Effector CD4-positive, alpha-beta T cell (primary cell): ENCODE measurements around the gene OR2T10.
"Not testable (repeated sequence)": the region's sequence is repeated elsewhere in the genome, so short reads cannot be mapped to it uniquely, and the experiment has no call there.

Source experiments
- DNase-seq: peaks from one replicate; pipeline ENCODE4 v3.0.0-alpha.2; 2020

Gene OR2T10

DNA sequence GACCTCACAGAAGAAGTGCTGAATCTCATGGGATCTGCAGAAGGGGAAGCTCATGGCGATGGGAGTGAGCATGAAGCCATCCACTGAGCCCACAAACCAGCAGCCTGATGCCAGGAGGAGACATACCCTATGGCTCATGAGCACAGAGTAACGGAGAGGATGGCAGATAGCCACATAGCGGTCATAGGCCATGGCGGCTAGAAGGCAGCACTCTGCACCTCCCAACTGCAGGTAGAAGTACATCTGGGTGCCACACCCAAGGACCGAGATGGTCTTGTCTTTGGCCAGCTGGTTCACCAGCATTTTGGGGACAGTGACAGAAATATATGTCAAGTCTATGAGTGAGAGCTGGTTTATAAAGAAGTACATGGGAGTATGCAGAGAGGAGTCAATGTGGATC is 4.3 kb downstream of the OR2T10 start:
- DNase-seq = no peak

DNA sequence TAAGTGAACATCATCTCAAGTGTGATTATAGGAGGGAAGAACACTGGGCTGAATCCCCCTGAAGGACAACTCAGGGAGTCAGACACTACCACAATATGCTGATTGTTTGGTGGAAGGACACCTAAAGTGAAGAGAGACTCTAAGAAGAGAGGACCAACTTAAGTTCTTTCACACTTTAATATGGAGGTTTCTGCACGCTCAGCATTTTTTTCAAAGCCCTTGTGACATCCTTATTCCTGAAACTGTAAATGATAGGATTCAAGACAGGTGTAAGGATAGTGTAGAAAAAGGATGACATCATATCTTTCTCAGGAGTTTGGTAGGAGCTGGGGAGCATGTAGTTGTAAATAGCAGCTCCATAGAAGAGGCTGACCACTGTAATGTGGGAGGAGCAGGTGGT is 4.8 kb downstream of the OR2T10 start:
- DNase-seq = no peak

DNA sequence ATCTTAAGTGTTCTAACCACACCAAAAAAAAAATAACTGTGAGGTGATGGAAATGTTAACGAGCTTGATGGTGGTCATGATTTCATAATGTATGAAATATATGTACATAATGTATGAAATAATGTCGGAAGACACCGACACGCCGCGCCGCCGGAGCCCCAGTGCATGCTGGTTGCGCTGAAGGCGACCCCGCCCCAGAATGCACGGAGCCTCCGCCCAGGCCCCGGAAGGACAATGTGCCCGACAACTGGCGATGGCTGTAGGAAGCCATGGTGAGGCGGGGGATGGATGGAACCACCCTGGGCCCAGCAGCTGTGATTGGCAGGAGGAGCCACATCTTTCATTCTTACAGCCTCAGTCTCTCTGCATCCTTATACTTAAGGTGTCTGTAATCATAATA is 7.4 kb downstream of the OR2T10 start:
- no peak for DNase-seq

DNA sequence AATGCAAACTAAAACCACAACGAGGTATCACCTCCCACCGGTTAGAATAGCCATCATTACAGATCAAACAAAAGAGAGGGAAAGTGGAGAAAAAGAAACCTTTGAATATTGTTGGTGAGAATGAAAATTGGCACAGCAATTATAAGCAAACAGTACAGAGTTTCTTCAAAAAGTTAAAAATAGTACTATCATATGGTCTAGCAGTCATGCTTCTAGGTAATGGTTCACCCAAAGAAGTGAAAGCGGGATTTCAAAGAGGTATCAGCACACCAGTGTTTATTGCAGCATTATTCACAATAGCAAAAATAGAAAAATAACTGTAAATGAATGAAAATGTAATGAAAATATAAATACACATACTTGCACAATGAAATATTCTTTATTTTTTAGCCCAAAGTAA is 8.2 kb downstream of the OR2T10 start:
- DNase-seq = no peak

DNA sequence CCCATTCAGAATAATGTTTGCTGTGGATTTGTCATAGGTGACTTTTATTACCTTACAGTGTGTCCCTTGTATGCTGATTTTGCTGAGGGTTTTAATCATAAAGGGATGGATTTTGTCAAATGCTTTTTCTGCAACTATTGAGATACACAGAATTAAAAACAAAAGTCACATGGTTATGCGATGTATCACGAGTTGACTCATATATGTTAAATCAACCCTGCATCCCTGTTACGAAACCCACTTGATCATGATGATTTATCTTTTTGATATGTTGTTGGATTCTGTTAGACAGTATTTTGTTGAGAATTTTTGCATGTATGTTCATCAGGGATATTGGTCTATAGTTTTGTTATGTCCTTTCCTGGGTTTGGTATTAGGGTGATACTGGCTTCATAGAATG is 12.2 kb downstream of the OR2T10 start:
- DNase-seq = no peak

DNA sequence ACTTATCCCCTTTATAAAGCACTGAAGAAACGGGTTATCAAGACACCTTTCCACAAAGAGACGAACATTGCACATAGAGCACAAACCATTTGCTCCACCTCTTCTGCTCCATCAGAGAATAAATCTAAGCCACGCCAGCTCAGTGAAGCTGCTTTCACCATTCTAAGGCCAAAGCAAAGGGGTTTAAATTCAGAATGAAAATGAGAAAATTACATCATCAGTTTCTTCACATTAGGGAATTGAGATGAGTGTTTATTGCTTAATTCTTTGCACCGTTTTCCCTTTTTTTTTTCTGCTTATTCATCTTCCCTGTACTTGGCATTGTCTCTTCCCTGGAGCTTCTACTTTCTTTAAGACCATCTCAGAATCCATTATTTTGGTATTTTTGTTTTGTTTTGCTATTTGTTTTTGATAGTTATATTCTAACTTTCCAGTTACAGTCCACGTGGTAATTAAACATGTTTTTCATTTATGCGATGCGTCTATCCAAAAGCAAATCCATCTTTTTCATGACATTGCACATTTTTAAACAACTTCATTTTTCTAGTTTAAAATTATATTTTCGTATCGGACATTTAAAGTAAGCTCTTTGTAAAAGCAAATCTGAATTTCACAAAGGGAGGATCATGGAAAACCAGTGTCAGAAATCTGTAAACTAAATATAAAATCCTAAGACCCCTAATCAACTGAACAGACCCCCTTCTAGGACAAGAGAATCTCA is 21.1 kb downstream of the OR2T10 start:
- DNase-seq = no peak

DNA sequence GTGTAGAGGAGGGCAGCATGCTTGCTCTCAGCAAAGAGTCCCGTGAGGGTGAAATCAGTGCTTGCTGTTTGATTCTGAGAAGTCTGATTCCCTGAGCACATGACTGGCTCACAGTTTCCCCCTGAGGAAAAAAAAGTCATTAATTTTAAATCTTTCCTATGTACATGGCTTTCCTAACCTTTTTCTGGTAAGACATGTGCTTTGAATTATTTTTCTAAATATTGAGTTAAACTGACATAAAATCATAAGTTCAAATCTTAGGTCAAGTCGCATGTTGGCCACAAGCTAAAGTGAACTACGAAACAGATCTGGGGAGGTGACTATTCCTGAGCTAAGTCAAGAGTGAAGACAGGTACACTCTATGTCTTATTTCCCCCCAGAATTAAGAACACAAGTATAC is 22.8 kb downstream of the OR2T10 start, which contains the start of gene OR2T34:
Gene OR2T34, minus strand, starts transcription at position 101 of the 400 bp plus-strand sequence. Its CDS starts 0 bp downstream, at position 101.
- DNase-seq = not testable (repeated sequence)

DNA sequence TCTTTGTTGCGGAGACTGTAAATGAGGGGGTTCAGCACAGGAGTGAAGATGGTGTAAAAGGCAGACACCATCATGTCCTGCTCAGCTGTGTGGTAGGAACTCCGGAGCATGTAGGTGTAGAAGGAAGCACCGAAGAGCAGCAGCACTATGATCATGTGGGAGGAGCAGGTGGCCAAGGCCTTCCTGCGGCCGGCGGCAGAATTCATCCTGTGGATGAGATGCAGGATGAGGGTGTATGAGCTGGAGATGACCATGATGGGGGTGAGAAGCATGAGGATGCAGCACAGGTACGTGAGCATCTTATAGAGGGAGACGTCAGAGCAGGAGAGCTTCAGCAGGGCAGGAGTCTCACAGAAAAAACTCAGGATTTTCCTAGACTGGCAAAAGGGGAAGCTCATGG is 23.6 kb downstream of the OR2T10 start:
- not testable (repeated sequence) for DNase-seq

DNA sequence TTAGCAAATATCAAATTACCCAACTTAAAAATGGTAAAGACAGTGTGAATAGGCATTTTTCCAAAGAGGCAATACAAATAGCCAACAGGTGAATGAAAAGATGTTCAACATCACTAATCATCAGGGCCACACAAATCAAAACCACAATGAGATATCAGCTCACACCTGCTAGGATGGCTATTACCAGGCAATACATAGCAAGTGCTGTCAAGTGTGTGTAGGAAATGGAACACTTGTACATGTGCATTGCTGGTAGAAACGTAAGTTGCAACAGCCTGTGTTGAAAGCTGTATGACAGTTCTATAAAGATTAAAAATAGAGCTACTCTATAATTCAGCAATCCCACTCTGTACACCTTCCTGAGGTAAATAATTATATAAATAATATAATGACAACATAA is 25.5 kb downstream of the OR2T10 start:
- DNase-seq = not testable (repeated sequence)

DNA sequence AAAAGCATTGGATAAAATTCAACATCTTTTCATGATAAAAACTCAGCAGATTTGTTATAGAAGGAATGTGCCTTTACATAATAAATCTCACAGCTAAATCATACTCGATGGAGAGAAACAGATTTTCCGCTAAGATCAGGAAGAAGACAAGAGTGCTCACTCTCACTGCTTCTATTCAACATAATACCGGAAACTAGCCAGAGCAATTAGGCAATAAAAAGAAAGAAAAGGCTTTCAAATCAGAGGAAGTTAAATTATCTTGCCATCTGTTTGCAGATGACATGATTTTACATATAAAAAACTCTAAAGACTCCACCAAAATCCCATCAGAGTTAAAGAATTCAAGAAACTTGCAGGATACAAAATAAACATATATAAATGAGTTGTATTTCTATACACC is 26.7 kb downstream of the OR2T10 start:
- not testable (repeated sequence) for DNase-seq

DNA sequence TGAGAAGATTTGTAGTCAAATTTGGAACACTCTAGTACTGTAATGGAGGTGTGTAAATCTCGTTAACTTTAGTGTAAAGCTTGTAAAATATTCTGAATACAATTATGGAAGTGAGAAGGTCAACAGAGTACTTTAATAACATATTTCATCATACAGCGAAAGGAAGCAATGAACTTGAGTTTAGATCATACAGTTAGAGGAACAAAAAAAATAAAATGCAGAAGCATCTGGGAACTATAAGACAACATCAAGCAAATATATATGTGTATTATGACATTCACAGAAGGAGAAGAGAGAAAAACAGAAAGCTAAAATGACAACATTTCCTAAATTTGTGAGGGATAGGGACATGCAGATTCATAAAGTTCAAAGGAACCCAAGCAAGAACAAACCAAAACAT is 28.5 kb downstream of the OR2T10 start:
- DNase-seq = not testable (repeated sequence)

DNA sequence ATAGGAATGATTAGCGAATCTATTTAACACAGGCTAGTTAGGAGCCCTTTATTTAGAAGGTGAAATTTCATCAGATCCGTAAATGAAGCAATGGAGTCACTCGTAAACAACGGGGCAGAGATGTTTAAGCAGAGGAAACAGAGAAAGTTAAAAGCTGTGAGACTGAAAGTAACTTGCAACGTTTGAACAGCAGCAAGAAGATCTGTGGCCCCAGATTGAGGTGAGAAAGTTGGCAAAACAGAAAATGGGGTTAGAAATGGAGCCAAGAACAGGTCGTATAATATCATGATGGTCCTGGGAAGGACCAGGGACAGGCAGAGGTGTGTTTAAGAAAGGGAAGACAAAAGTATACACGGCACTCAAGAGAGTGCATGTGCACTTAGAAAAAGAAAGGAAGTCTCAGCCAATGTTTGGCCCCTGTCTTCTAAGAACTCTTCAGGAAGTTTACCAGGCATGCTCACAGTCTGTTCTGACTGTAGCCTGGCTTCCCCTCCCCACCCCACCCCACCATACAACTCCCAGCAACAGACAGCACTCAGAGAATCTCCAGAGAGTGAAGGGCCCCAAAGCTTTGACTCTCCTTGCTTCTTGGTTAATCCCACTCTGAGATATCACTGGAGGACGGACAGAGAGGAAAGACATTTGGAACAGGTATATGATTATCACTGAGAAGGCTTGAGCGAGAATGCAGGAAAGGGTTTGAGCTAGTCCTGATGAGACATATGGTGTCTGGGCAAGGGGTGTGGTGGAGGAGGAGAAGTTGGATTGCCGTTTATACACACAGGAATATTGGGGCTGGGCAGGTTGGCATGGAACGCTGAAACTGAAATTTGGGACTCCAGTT is 31.7 kb downstream of the OR2T10 start:
- not testable (repeated sequence) for DNase-seq

DNA sequence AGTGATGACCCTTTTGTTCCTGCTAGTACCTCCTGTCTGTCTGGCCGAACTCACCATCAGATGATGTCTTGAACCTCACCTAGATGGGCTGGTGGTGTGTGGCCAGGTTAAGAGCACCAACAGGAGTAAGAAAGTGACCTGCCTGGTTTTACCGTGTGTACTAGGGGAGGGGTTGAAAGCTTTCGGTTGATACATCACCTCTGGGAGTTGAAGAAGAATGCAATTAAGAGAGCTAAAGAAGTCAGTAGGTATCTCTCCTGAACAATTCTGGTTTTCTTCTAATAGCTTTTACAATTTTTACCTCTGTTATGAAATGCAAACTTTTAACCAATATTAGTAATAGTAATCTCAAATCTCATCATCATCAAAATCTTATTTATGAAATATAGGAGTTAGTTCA is 34.8 kb downstream of the OR2T10 start, which contains the start of gene OR2T29:
Gene OR2T29, minus strand, starts transcription at position 101 of the 400 bp plus-strand sequence. CDS start 3,281 bp downstream, outside the sequence.
- not testable (repeated sequence) for DNase-seq

DNA sequence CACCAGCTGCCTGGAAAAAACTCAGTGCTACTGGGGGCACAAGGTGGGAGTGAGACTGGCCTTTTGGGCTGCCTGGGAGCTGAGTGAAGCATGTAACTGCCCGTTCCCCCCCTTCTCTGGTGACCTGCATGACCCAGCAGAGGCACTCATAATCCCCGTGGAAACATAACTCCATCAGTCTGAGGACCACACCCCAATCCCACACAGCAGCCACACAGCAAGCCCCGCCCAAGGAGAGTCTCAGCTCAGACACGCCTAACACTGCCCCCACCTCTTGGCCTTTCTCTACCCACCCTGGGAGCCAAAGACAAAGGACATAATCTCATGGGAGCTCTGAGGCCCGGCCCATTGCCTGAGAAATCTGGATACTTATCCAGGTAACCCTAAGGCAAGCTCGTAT is 46.5 kb downstream of the OR2T10 start:
- not testable (repeated sequence) for DNase-seq

DNA sequence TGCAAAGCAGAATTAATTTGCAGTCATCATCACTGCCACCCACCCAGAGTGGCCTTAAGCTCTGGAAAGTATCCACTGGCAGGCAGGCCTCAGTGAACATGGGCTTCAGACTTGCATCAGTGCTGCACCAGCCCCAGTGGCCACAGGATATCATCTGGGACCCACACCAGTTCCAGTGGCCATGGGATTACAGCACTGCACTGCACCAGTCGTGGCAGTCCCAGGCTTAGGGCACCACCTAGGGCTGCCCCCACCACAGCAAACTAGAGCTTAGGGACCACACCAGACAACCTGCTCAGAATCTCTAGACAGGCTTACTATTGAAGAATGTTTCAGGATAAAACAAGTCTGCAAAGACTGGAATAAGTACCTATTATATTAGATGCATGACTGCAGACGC is 50.1 kb downstream of the OR2T10 start:
- DNase-seq = not testable (repeated sequence)
